HepG2 (cell line): Measurements from ENCODE around the gene DGCR2. TPM values are rescaled to one million over a fixed set of nuclear protein-coding genes. Genes with fewer than 3 reads are reported as not detected.

ENCODE experiments used
- AKAP8 ChIP-seq: sonication (generic); formaldehyde crosslinking; IDR thresholded peaks from 2 replicates; pipeline ENCODE4 v1.5.1; 2020; ENCODE audit warnings: mild to moderate bottlenecking, missing genetic modification reagents
- KDM2A ChIP-seq: sonication (generic); formaldehyde crosslinking; IDR thresholded peaks from 2 replicates; pipeline ENCODE4 v1.4.0; 2020; ENCODE audit warnings: low read depth, missing genetic modification reagents, borderline replicate concordance
- PHF8 ChIP-seq: sonication (generic); formaldehyde crosslinking; IDR thresholded peaks from 2 replicates; pipeline ENCODE4 v1.5.0; 2020; ENCODE audit warnings: missing genetic modification reagents
- TMF1 ChIP-seq: sonication (generic); formaldehyde crosslinking; IDR thresholded peaks from 2 replicates; pipeline ENCODE4 v1.8.1; 2022; ENCODE audit warnings: low read depth, missing genetic modification reagents
- UBTF ChIP-seq: sonication (generic); formaldehyde crosslinking; IDR thresholded peaks from 2 replicates; pipeline ENCODE4 v1.4.0; 2020; ENCODE audit warnings: mild to moderate bottlenecking, missing genetic modification reagents
- ZC3H13 ChIP-seq: sonication (generic); formaldehyde crosslinking; IDR thresholded peaks from 2 replicates; pipeline ENCODE4 v1.8.1; 2023; ENCODE audit warnings: mild to moderate bottlenecking, missing genetic modification reagents, moderate library complexity
- ZFX ChIP-seq: sonication (generic); formaldehyde crosslinking; IDR thresholded peaks from 2 replicates; pipeline ENCODE4 v1.4.0; 2020; ENCODE audit warnings: mild to moderate bottlenecking, low read depth, missing genetic modification reagents, moderate library complexity
- ZNF501 ChIP-seq: sonication (generic); formaldehyde crosslinking; IDR thresholded peaks from 2 replicates; pipeline ENCODE4 v1.5.1; 2020; ENCODE audit warnings: mild to moderate bottlenecking, moderate library complexity, missing genetic modification reagents
- ZNF574 ChIP-seq: sonication (generic); formaldehyde crosslinking; IDR thresholded peaks from 2 replicates; pipeline ENCODE4 v1.4.0; 2020; ENCODE audit warnings: missing genetic modification reagents
- ZNF777 ChIP-seq: sonication (generic); formaldehyde crosslinking; IDR thresholded peaks from 2 replicates; pipeline ENCODE4 v1.4.0; 2020; ENCODE audit warnings: missing genetic modification reagents
- polyA plus RNA-seq, 8 experiments: library from polyadenylated mRNA; depleted of rRNA in 3 of 8; stranded (reverse) in 7 of 8; unstranded in 1 of 8; fragments of >200 nt; fragmentation: Illumina TruSeq in 4 of 8; extraction: Trizol in 4 of 8; gene quantifications; 2 replicates each; pipeline versions ENCODE4 v1.2.1 to v1.2.3, GENCODE V29; 2011 to 2016; ENCODE audit warnings: low read depth in 4 of 8, missing spikeins in 1 of 8, mixed read lengths in 1 of 8; ENCODE audit not compliant: insufficient read depth in 1 of 8
- total RNA-seq, 5 experiments: library from RNA; depleted of rRNA; stranded (reverse); fragments of >200 nt; fragmentation: Illumina TruSeq; extraction: Trizol; gene quantifications; 2 replicates each; pipeline ENCODE4 v1.2.3, GENCODE V29; 2016; ENCODE audit warnings: low read depth in 1 of 5

DGCR2 gene
- total and polyA plus RNA-seq, 2 of the 13 experiments (the other 11 are each of a cell fraction or from before 2014, with no cell fraction given), result 23.1 to 35.3 TPM

- TF ChIP-seq KDM2A (CRISPR knock-in tag), result peak; percentile 57; the same call in 1 of the 2 replicates
- peak; percentile 65; the same call in 1 of the 2 replicates for TF ChIP-seq UBTF
- TF ChIP-seq PHF8 (CRISPR knock-in tag), result 0 out of 2 replicates have a peak, but pooled peaks have one; percentile 51
- peak; percentile 43; the same call in 1 of the 2 replicates for TF ChIP-seq ZFX
- TF ChIP-seq ZNF777, result peak; percentile 92
- no peak for TF ChIP-seq ZNF574 (CRISPR knock-in tag)
- 0 out of 2 replicates have a peak, but pooled peaks have one; percentile 25 for TF ChIP-seq ZC3H13
- TF ChIP-seq AKAP8 (CRISPR knock-in tag), result 0 out of 2 replicates have a peak, but pooled peaks have one; percentile 35
- TF ChIP-seq ZNF501 (CRISPR knock-in tag), result peak; percentile 40; the same call in 1 of the 2 replicates
- TF ChIP-seq TMF1 (CRISPR knock-in tag), result peak; percentile 45; the same call in 1 of the 2 replicates
Measured at GRCh38 chr22:19169002-19169946, 47.1 kb upstream of the DGCR2 start (continued).
